ENCODE results near the gene ISYNA1. TPM values are rescaled to one million over a fixed set of nuclear protein-coding genes. Genes with fewer than 3 reads are reported as not detected.

ISYNA1 gene
- total RNA-seq, 1 donor = 7.8 TPM

- H3K27me3 ChIP-seq (ENCODE audit: insufficient read depth, low read length) = peaks cover 7% of the 10 kb centered on the region
- H3K9me3 ChIP-seq (ENCODE audit: low read depth, low read length) = no peaks in the 10 kb centered on the region
- H3K4me3 ChIP-seq (ENCODE audit: low read length) = no peak overlapping the region
- H3K4me1 ChIP-seq (ENCODE audit: insufficient read depth, low read length) = peaks cover 83% of the 10 kb centered on the region
Observed at GRCh38 chr19:18391509-18392075, 46.3 kb downstream of the ISYNA1 start.

- Histone ChIP-seq H3K27me3 (ENCODE audit: insufficient read depth, low read length) (peaks cover 10% of the 10 kb centered on the region), H3K9me3 (ENCODE audit: low read depth, low read length) (no peaks in the 10 kb centered on the region), H3K4me3 (ENCODE audit: low read length) (no peak overlapping the region), H3K4me1 (ENCODE audit: insufficient read depth, low read length) (peaks cover 81% of the 10 kb centered on the region)
Observed at GRCh38 chr19:18390065-18390907, 47.6 kb downstream of the ISYNA1 start.

GRCh38 chr19:18389726-18390064 lies 48.2 kb downstream of the ISYNA1 start:
- Histone ChIP-seq H3K4me3 (ENCODE audit: low read length) (no peak overlapping the region), H3K4me1 (ENCODE audit: insufficient read depth, low read length) (peaks cover 78% of the 10 kb centered on the region), H3K9me3 (ENCODE audit: low read depth, low read length) (no peaks in the 10 kb centered on the region), H3K27me3 (ENCODE audit: insufficient read depth, low read length) (peaks cover 12% of the 10 kb centered on the region)

GRCh38 chr19:18388960-18389725 lies 48.8 kb downstream of the ISYNA1 start:
- Histone ChIP-seq H3K4me1 (ENCODE audit: insufficient read depth, low read length) (peaks cover 76% of the 10 kb centered on the region), H3K9me3 (ENCODE audit: low read depth, low read length) (no peaks in the 10 kb centered on the region), H3K4me3 (ENCODE audit: low read length) (peak overlapping the region; percentile 13), H3K27me3 (ENCODE audit: insufficient read depth, low read length) (peaks cover 12% of the 10 kb centered on the region)

GRCh38 chr19:18388100-18388959 lies 49.6 kb downstream of the ISYNA1 start:
- no peaks in the 10 kb centered on the region for H3K9me3 ChIP-seq (ENCODE audit: low read depth, low read length)
- H3K4me1 ChIP-seq (ENCODE audit: insufficient read depth, low read length) = peaks cover 69% of the 10 kb centered on the region
- H3K4me3 ChIP-seq (ENCODE audit: low read length) = peak overlapping the region; percentile 13
- peaks cover 12% of the 10 kb centered on the region for H3K27me3 ChIP-seq (ENCODE audit: insufficient read depth, low read length)

GRCh38 chr19:18386543-18387271 lies 51.2 kb downstream of the ISYNA1 start:
- Histone ChIP-seq H3K27me3 (ENCODE audit: insufficient read depth, low read length) (peaks cover 12% of the 10 kb centered on the region), H3K4me3 (ENCODE audit: low read length) (no peak overlapping the region), H3K4me1 (ENCODE audit: insufficient read depth, low read length) (peaks cover 52% of the 10 kb centered on the region), H3K9me3 (ENCODE audit: low read depth, low read length) (no peaks in the 10 kb centered on the region)

- H3K9me3 ChIP-seq (ENCODE audit: low read depth, low read length) = no peaks in the 10 kb centered on the region
- no peak within 1 kb of the TSS for H3K4me3 ChIP-seq (ENCODE audit: low read length)
- H3K4me1 ChIP-seq (ENCODE audit: insufficient read depth, low read length) = peaks cover 45% of the 10 kb centered on the region
- H3K27me3 ChIP-seq (ENCODE audit: insufficient read depth, low read length) = peaks cover 12% of the 10 kb centered on the region
Observed at GRCh38 chr19:18385675-18386542, 52.0 kb downstream of the ISYNA1 start, which contains the start of gene GDF15. TSS of gene GDF15 (plus strand) at chr19:18386158. CDS start at chr19:18386190, 32 bp downstream.

- Histone ChIP-seq H3K4me1 (ENCODE audit: insufficient read depth, low read length) (peaks cover 46% of the 10 kb centered on the region), H3K9me3 (ENCODE audit: low read depth, low read length) (no peaks in the 10 kb centered on the region), H3K4me3 (ENCODE audit: low read length) (no peak overlapping the region), H3K27me3 (ENCODE audit: insufficient read depth, low read length) (peaks cover 12% of the 10 kb centered on the region)
Observed at GRCh38 chr19:18385359-18385674, 52.6 kb downstream of the ISYNA1 start.

GRCh38 chr19:18384775-18385174 lies 53.2 kb downstream of the ISYNA1 start:
- H3K4me1 ChIP-seq (ENCODE audit: insufficient read depth, low read length) = peaks cover 46% of the 10 kb centered on the region
- H3K27me3 ChIP-seq (ENCODE audit: insufficient read depth, low read length) = peaks cover 12% of the 10 kb centered on the region
- H3K9me3 ChIP-seq (ENCODE audit: low read depth, low read length) = no peaks in the 10 kb centered on the region
- no peak overlapping the region for H3K4me3 ChIP-seq (ENCODE audit: low read length)

Other genes starting within 250 kb of the ISYNA1 start
- gene MPV17L2, start 244.9 kb downstream of the ISYNA1 start, total RNA-seq = 4.3 TPM
- gene RAB3A, start 234.1 kb downstream of the ISYNA1 start, total RNA-seq = 3.8 TPM
- not detected for gene PDE4C, start 211.7 kb downstream of the ISYNA1 start, total RNA-seq
- gene IQCN, start 163.7 kb downstream of the ISYNA1 start, total RNA-seq = 7.7 TPM
- 1,318 TPM for gene JUND, start 156.5 kb downstream of the ISYNA1 start, total RNA-seq
- gene LSM4, start 115.1 kb downstream of the ISYNA1 start, total RNA-seq = 62.4 TPM
- 21.4 TPM for gene PGPEP1, start 97.5 kb downstream of the ISYNA1 start, total RNA-seq
- not detected for gene GDF15, start 52.0 kb downstream of the ISYNA1 start, total RNA-seq
- 32.7 TPM for gene LRRC25, start 40.5 kb downstream of the ISYNA1 start, total RNA-seq
- gene SSBP4, start 18.7 kb downstream of the ISYNA1 start, total RNA-seq = 46.2 TPM
- 40.4 TPM for gene ELL, start 83.9 kb upstream of the ISYNA1 start, total RNA-seq
- gene FKBP8, start 105.4 kb upstream of the ISYNA1 start, total RNA-seq = 169 TPM
- 70.5 TPM for gene KXD1, start 119.7 kb upstream of the ISYNA1 start, total RNA-seq
- gene UBA52, start 133.7 kb upstream of the ISYNA1 start, total RNA-seq = 1,795 TPM
- gene REX1BD, start 150.7 kb upstream of the ISYNA1 start, total RNA-seq = 48.7 TPM
- 0.21 TPM for gene CRLF1, start 168.7 kb upstream of the ISYNA1 start, total RNA-seq
- gene TMEM59L, start 174.7 kb upstream of the ISYNA1 start, total RNA-seq = not detected
- 8.0 TPM for gene KLHL26, start 198.9 kb upstream of the ISYNA1 start, total RNA-seq
- 4.3 TPM for gene CRTC1, start 245.5 kb upstream of the ISYNA1 start, total RNA-seq